Measurements from ENCODE around the gene CEND1.

- TF ChIP-seq CTCF (IDR thresholded peaks at IDR 0.05; ENCODE audit: low read depth, low read length) = no peak
- no peak for TF ChIP-seq POLR2A (IDR thresholded peaks at IDR 0.05; ENCODE audit: extremely low read depth, insufficient read length)
- no peak for TF ChIP-seq MAX (IDR thresholded peaks at IDR 0.05; ENCODE audit: low read depth, low read length)
Observed at GRCh38 chr11:791658-792534, 2.0 kb upstream of the CEND1 start.
